HL-60 (cell line): ENCODE measurements around the gene KDELR3.

Source experiments
- DNase-seq, 2 experiments: peaks; one replicate each; pipeline ENCODE4 v3.0.0-alpha.2; 2010 to 2020; ENCODE audit warnings: low read depth in 1 of 2, low spot score in 1 of 2
- H3K27ac ChIP-seq: fragments of 250-450 bp; sonication (Bioruptor Pico); replicated peaks from 2 replicates; pipeline ENCODE4 v1.5.1; 2020; ENCODE audit warnings: mild to moderate bottlenecking, moderate library complexity
- H3K27me3 ChIP-seq: fragments of 250-450 bp; sonication (Bioruptor Pico); 2 replicates; pipeline ENCODE4 v1.5.1; 2021; ENCODE audit warnings: mild to moderate bottlenecking, moderate library complexity; ENCODE audit not compliant: insufficient read depth, poor library complexity, severe bottlenecking
- H3K4me3 ChIP-seq: replicated peaks from 2 replicates; pipeline ENCODE4 v1.5.1; 2011; ENCODE audit warnings: mild to moderate bottlenecking, control low read depth, low read length; ENCODE audit not compliant: insufficient read depth
- CTCF ChIP-seq: IDR thresholded peaks from one replicate; pipeline ENCODE4 v1.5.1; 2011; ENCODE audit warnings: low read length, control low read depth, inconsistent platforms; ENCODE audit not compliant: insufficient read depth
- GABPA ChIP-seq: IDR thresholded peaks from 2 replicates; pipeline ENCODE4 v1.6.1; 2012; ENCODE audit warnings: low read depth
- POLR2AphosphoS5 ChIP-seq: IDR thresholded peaks from 2 replicates; pipeline ENCODE4 v1.6.1; 2012; ENCODE audit warnings: low read depth
- REST ChIP-seq: IDR thresholded peaks from 2 replicates; pipeline ENCODE4 v1.6.1; 2012; ENCODE audit warnings: low read depth; ENCODE audit not compliant: insufficient replicate concordance
- SPI1 ChIP-seq: IDR thresholded peaks from 2 replicates; pipeline ENCODE4 v1.6.1; 2012; ENCODE audit warnings: low read depth, mild to moderate bottlenecking, borderline replicate concordance

KDELR3 gene

GRCh38 chr22:38427940-38428339 is 40.0 kb upstream of the KDELR3 start:
- TF ChIP-seq CTCF (no peak), POLR2AphosphoS5 (no peak), REST (no peak), GABPA (no peak), SPI1 (no peak)
- Histone ChIP-seq H3K27ac (no peak overlapping the region), H3K4me3 (no peak overlapping the region), H3K27me3 (no peaks in the 10 kb centered on the region)
- no peak for DNase-seq

- H3K4me3 ChIP-seq: no peak overlapping the region
- H3K27ac ChIP-seq: no peak overlapping the region
- H3K27me3 ChIP-seq: no peaks in the 10 kb centered on the region
- DNase-seq: no peak
- TF ChIP-seq GABPA (no peak), SPI1 (no peak), POLR2AphosphoS5 (no peak), REST (no peak), CTCF (no peak)
Observed at GRCh38 chr22:38428714-38429113, 39.2 kb upstream of the KDELR3 start.

GRCh38 chr22:38429499-38430068 is 38.3 kb upstream of the KDELR3 start:
- Histone ChIP-seq H3K27me3 (no peaks in the 10 kb centered on the region), H3K27ac (no peak overlapping the region), H3K4me3 (no peak overlapping the region)
- no peak for DNase-seq
- TF ChIP-seq POLR2AphosphoS5 (no peak), SPI1 (no peak)

- TF ChIP-seq POLR2AphosphoS5 (no peak), REST (no peak), CTCF (no peak), GABPA (no peak), SPI1 (no peak)
- no peak for DNase-seq
- no peak overlapping the region for H3K4me3 ChIP-seq
- no peaks in the 10 kb centered on the region for H3K27me3 ChIP-seq
- H3K27ac ChIP-seq: no peak overlapping the region
Observed at GRCh38 chr22:38431266-38432010, 36.5 kb upstream of the KDELR3 start.
